Fibroblast of lung (primary cell): ENCODE measurements around the gene FTL. TPM values are rescaled to one million over a fixed set of nuclear protein-coding genes. Genes with fewer than 3 reads are reported as not detected.
A peak's percentile ranks its signal among the peaks of the same experiment; 100 is the strongest.

Experiments
- DNase-seq, 2 donors: peaks; one replicate each; pipeline versions ENCODE4 v3.0.0 to v3.0.0-alpha.2; 2010; ENCODE audit warnings: low read depth in 2 of 2
- H2AFZ ChIP-seq: 2 replicates; pipeline ENCODE4 v1.5.1; 2012; ENCODE audit warnings: low read length, control low read depth, inconsistent platforms
- H3K27ac ChIP-seq: 2 replicates; pipeline ENCODE4 v1.5.1; 2011; ENCODE audit warnings: low read length, control low read depth; ENCODE audit not compliant: insufficient read depth
- H3K27me3 ChIP-seq: 2 replicates; pipeline ENCODE4 v1.5.1; 2011; ENCODE audit warnings: mild to moderate bottlenecking, low read length; ENCODE audit not compliant: control insufficient read depth, insufficient read depth
- H3K36me3 ChIP-seq: 2 replicates; pipeline ENCODE4 v1.5.1; 2011; ENCODE audit warnings: low read length; ENCODE audit not compliant: control insufficient read depth, insufficient read depth
- H3K4me1 ChIP-seq: 2 replicates; pipeline ENCODE4 v1.5.1; 2011; ENCODE audit warnings: low read length; ENCODE audit not compliant: control insufficient read depth, insufficient read depth; ENCODE audit errors: extremely low read depth
- H3K4me2 ChIP-seq: 2 replicates; pipeline ENCODE4 v1.5.1; 2011; ENCODE audit warnings: low read length, control low read depth; ENCODE audit not compliant: insufficient read depth; ENCODE audit errors: extremely low read depth
- H3K4me3 ChIP-seq, 4 experiments: fragments of 200-600 bp in 1 of 4; sonication (generic) in 1 of 4; replicated peaks in 1 of 4; 2 replicates each; pipeline ENCODE4 v1.5.1; 2011 to 2016; ENCODE audit warnings: low read length in 4 of 4, low read depth in 3 of 4, mild to moderate bottlenecking in 3 of 4, control low read depth in 2 of 4, inconsistent platforms in 1 of 4, mixed read lengths in 1 of 4; ENCODE audit not compliant: insufficient read depth in 1 of 4; ENCODE audit errors: control extremely low read depth in 1 of 4
- H3K79me2 ChIP-seq: 2 replicates; pipeline ENCODE4 v1.5.1; 2012; ENCODE audit warnings: mild to moderate bottlenecking, low read length, inconsistent platforms; ENCODE audit not compliant: control insufficient read depth, insufficient read depth
- H3K9ac ChIP-seq: 2 replicates; pipeline ENCODE4 v1.5.1; 2011; ENCODE audit warnings: mild to moderate bottlenecking, low read length, control low read depth; ENCODE audit not compliant: insufficient read depth
- H3K9me3 ChIP-seq: 2 replicates; pipeline ENCODE4 v1.5.1; 2012; ENCODE audit warnings: low read depth, low read length; ENCODE audit not compliant: control insufficient read depth, insufficient read depth
- H4K20me1 ChIP-seq: 2 replicates; pipeline ENCODE4 v1.5.1; 2011; ENCODE audit warnings: low read length; ENCODE audit not compliant: control insufficient read depth, insufficient read depth; ENCODE audit errors: extremely low read depth
- CTCF ChIP-seq, 2 donors: IDR thresholded peaks in 1 of 2; conservative IDR thresholded peaks in 1 of 2; 1 replicate in 1 of 2; 2 replicates in 1 of 2; pipeline ENCODE4 v1.5.1; 2011 to 2012; ENCODE audit warnings: low read length in 2 of 2, control low read depth in 1 of 2, inconsistent platforms in 1 of 2, low read depth in 1 of 2, mild to moderate bottlenecking in 1 of 2
- EZH2 ChIP-seq: IDR thresholded peaks from 2 replicates; pipeline ENCODE4 v1.5.1; 2012; ENCODE audit warnings: low read length, control low read depth, mild to moderate bottlenecking; ENCODE audit errors: missing control alignments
- polyA plus RNA-seq, 2 donors: library from polyadenylated mRNA; depleted of rRNA in 1 of 2; stranded (reverse) in 1 of 2; unstranded in 1 of 2; fragments of >200 nt; gene quantifications; 2 replicates each; pipeline ENCODE4 v1.2.1, GENCODE V29; 2011 to 2012; ENCODE audit warnings: missing spikeins in 1 of 2
- total RNA-seq: library from RNA; depleted of rRNA; stranded (reverse); fragments of >200 nt; gene quantifications from 2 replicates; pipeline ENCODE4 v1.2.1, GENCODE V29; 2014

FTL gene
- total and polyA plus RNA-seq, 2 donors (not counting 1 experiment from before 2014, with no cell fraction given): 1,844 to 6,440 TPM

- H3K9me3 ChIP-seq: no peaks in the 10 kb centered on the region
- no peak overlapping the region for H2AFZ ChIP-seq
- no peak for DNase-seq
- H3K9ac ChIP-seq: peak overlapping the region; percentile 34
- H3K4me2 ChIP-seq: peak overlapping the region; percentile 85
- peak overlapping the region; percentile 23 for H3K27ac ChIP-seq
- H3K36me3 ChIP-seq: peaks cover 22% of the 10 kb centered on the region
- H3K4me3 ChIP-seq: peak overlapping the region; percentile 39 to 99 (median 79)
- H3K27me3 ChIP-seq: no peaks in the 10 kb centered on the region
- peaks cover 19% of the 10 kb centered on the region for H3K4me1 ChIP-seq
- peaks cover 6% of the 10 kb centered on the region for H4K20me1 ChIP-seq
- peaks cover 19% of the 10 kb centered on the region for H3K79me2 ChIP-seq
- TF ChIP-seq EZH2 (no peak), CTCF (conservative IDR thresholded peaks at IDR 0.05 in 1 of 2, IDR thresholded peaks at IDR 0.05 in 1 of 2; ENCODE audit: low read depth in 1 of 2, low read length in 2 of 2) (no peak)
Measured at GRCh38 chr19:48966541-48967345, 1.6 kb downstream of the FTL start.

- H3K27me3 ChIP-seq: no peaks in the 10 kb centered on the region
- DNase-seq: peak; percentile 49 to 78
- H4K20me1 ChIP-seq: peaks cover 6% of the 10 kb centered on the region
- H3K9ac ChIP-seq: no peak overlapping the region
- no peaks in the 10 kb centered on the region for H3K9me3 ChIP-seq
- no peak overlapping the region for H2AFZ ChIP-seq
- TF ChIP-seq EZH2 (no peak), CTCF (conservative IDR thresholded peaks at IDR 0.05 in 1 of 2, IDR thresholded peaks at IDR 0.05 in 1 of 2; ENCODE audit: low read depth in 1 of 2, low read length in 2 of 2) (no peak)
- H3K79me2 ChIP-seq: peaks cover 19% of the 10 kb centered on the region
- H3K4me3 ChIP-seq: peak overlapping the region in 2 of 4 experiments; percentile 94 to 99
- H3K4me2 ChIP-seq: peak overlapping the region; percentile 9
- H3K36me3 ChIP-seq: peaks cover 20% of the 10 kb centered on the region
- peaks cover 15% of the 10 kb centered on the region for H3K4me1 ChIP-seq
- H3K27ac ChIP-seq: no peak overlapping the region
Measured at GRCh38 chr19:48967346-48968178, 2.5 kb downstream of the FTL start.

- Histone ChIP-seq H3K9ac (no peak overlapping the region), H3K27ac (no peak overlapping the region), H3K4me3 (peak overlapping the region in 1 of 4 experiments; percentile 94), H3K4me2 (no peak overlapping the region), H4K20me1 (peaks cover 6% of the 10 kb centered on the region), H3K9me3 (no peaks in the 10 kb centered on the region), H3K36me3 (peaks cover 20% of the 10 kb centered on the region), H3K79me2 (peaks cover 19% of the 10 kb centered on the region), H3K27me3 (no peaks in the 10 kb centered on the region), H2AFZ (no peak overlapping the region), H3K4me1 (peaks cover 14% of the 10 kb centered on the region)
- peak in 1 of 2 donors; percentile 53 for DNase-seq
- TF ChIP-seq CTCF (conservative IDR thresholded peaks at IDR 0.05 in 1 of 2, IDR thresholded peaks at IDR 0.05 in 1 of 2; ENCODE audit: low read depth in 1 of 2, low read length in 2 of 2) (no peak), EZH2 (no peak)
Measured at GRCh38 chr19:48968179-48968661, 3.1 kb downstream of the FTL start.
